ENCODE measurements around the gene AMMECR1. TPM values are rescaled to one million over a fixed set of nuclear protein-coding genes. Genes with fewer than 3 reads are reported as not detected.

Gene AMMECR1
- total RNA-seq, 4 donors from 2014 or later: 7.4 to 10.0 (median 8.2) TPM

DNA sequence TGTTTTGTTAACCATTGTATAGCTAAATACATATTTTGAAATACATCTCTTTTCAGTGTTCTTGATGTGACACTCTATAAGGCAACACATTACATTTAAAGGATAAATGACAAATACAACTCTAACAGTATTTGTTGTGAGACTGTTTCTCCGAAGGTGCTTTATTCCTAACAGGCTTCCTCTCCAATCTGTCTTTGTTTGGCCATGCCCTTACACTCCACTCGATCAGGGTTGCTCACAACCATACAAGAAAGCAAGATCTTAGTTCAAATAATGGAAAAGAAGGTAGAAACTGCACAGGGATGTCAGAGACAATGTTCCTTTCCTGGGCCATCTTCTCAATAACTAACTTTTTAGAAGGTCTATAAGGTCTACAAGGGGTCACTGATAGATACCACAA lies 36.5 kb downstream of the AMMECR1 start:
- TF ChIP-seq POLR2A (IDR thresholded peaks at IDR 0.05): no peak
- TF ChIP-seq, protein P1, sequence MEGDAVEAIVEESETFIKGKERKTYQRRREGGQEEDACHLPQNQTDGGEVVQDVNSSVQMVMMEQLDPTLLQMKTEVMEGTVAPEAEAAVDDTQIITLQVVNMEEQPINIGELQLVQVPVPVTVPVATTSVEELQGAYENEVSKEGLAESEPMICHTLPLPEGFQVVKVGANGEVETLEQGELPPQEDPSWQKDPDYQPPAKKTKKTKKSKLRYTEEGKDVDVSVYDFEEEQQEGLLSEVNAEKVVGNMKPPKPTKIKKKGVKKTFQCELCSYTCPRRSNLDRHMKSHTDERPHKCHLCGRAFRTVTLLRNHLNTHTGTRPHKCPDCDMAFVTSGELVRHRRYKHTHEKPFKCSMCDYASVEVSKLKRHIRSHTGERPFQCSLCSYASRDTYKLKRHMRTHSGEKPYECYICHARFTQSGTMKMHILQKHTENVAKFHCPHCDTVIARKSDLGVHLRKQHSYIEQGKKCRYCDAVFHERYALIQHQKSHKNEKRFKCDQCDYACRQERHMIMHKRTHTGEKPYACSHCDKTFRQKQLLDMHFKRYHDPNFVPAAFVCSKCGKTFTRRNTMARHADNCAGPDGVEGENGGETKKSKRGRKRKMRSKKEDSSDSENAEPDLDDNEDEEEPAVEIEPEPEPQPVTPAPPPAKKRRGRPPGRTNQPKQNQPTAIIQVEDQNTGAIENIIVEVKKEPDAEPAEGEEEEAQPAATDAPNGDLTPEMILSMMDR (IDR thresholded peaks at IDR 0.05): no peak
- Histone ChIP-seq H3K36me3 (no peaks in the 10 kb centered on the region), H3K4me1 (no peaks in the 10 kb centered on the region), H3K9me3 (no peaks in the 10 kb centered on the region), H3K4me3 (no peak overlapping the region), H3K27ac (no peak overlapping the region), H3K27me3 (no peaks in the 10 kb centered on the region)
- no peak for DNase-seq

GRCh38 chrX:110280954-110281353 lies 36.9 kb downstream of the AMMECR1 start:
- Histone ChIP-seq H3K27ac (no peak overlapping the region), H3K9me3 (no peaks in the 10 kb centered on the region), H3K4me1 (no peaks in the 10 kb centered on the region), H3K36me3 (no peaks in the 10 kb centered on the region), H3K4me3 (no peak overlapping the region), H3K27me3 (no peaks in the 10 kb centered on the region)
- TF ChIP-seq, protein P1 (IDR thresholded peaks at IDR 0.05): no peak
- TF ChIP-seq POLR2A (IDR thresholded peaks at IDR 0.05): no peak
- DNase-seq: no peak

DNA sequence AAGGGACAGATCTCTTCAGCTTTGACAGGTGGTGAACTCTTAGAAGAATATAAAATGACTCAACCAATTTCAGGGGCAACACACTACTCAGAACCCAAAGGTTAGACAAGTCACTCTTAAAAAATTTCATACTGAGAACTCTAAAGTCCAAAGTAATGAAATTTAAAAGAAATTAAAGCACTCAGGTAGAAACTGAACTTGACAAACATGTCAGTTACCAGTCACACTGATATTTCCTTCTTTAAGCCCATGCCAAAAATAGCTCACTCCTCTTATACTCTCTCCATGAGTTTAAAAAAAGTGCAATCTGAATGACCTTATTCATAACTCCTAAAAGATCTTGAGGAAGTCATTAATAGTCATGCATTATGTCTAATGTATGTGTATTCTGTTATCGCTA lies 40.3 kb downstream of the AMMECR1 start:
- no peaks in the 10 kb centered on the region for H3K27me3 ChIP-seq
- no peaks in the 10 kb centered on the region for H3K36me3 ChIP-seq
- no peaks in the 10 kb centered on the region for H3K4me1 ChIP-seq
- no peak overlapping the region for H3K4me3 ChIP-seq
- TF ChIP-seq POLR2A (IDR thresholded peaks at IDR 0.05): no peak
- TF ChIP-seq, protein P1 (IDR thresholded peaks at IDR 0.05): no peak
- H3K27ac ChIP-seq: no peak overlapping the region
- H3K9me3 ChIP-seq: no peaks in the 10 kb centered on the region
- DNase-seq: no peak

GRCh38 chrX:110276778-110277177 lies 41.1 kb downstream of the AMMECR1 start:
- Histone ChIP-seq H3K27me3 (no peaks in the 10 kb centered on the region), H3K36me3 (no peaks in the 10 kb centered on the region), H3K4me3 (no peak overlapping the region), H3K4me1 (no peaks in the 10 kb centered on the region), H3K9me3 (no peaks in the 10 kb centered on the region), H3K27ac (no peak overlapping the region)
- DNase-seq: no peak
- TF ChIP-seq, protein P1 (IDR thresholded peaks at IDR 0.05): no peak
- TF ChIP-seq POLR2A (IDR thresholded peaks at IDR 0.05): no peak

DNA sequence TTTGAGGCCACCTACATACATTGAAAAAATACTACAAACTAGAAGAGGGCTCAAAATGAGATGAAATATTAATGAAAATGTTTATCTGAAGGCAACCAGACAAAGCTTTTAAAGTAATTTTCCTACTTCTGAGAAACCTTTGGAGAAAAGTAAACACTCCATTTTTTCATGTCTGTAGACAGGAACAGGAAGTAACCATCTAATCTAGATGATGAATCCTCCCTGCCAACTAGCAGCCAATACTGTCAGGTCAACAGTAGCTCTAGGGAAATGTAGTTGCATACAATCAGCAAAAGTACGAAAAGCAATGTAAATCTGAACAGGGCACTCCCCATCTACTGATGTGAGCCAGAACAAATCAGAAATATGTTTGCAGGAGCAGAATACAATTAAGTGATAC lies 49.0 kb downstream of the AMMECR1 start:
- no peak for DNase-seq
- no peaks in the 10 kb centered on the region for H3K4me1 ChIP-seq
- H3K27me3 ChIP-seq: no peaks in the 10 kb centered on the region
- H3K9me3 ChIP-seq: no peaks in the 10 kb centered on the region
- TF ChIP-seq, protein P1 (IDR thresholded peaks at IDR 0.05): no peak
- no peak for TF ChIP-seq POLR2A (IDR thresholded peaks at IDR 0.05)
- H3K36me3 ChIP-seq: no peaks in the 10 kb centered on the region
- H3K4me3 ChIP-seq: no peak overlapping the region
- no peak overlapping the region for H3K27ac ChIP-seq

GRCh38 chrX:110268395-110268794 lies 49.5 kb downstream of the AMMECR1 start:
- no peak for TF ChIP-seq POLR2A (IDR thresholded peaks at IDR 0.05)
- TF ChIP-seq, protein P1 (IDR thresholded peaks at IDR 0.05): no peak
- H3K4me1 ChIP-seq: no peaks in the 10 kb centered on the region

More at GRCh38 chrX:110268395-110268794, 49.5 kb downstream of the AMMECR1 start:
- no peak overlapping the region for H3K4me3 ChIP-seq
- DNase-seq: no peak
- no peak overlapping the region for H3K27ac ChIP-seq
- no peaks in the 10 kb centered on the region for H3K36me3 ChIP-seq
- H3K9me3 ChIP-seq: no peaks in the 10 kb centered on the region
- no peaks in the 10 kb centered on the region for H3K27me3 ChIP-seq
